ENCODE measurements around the gene IL6ST.

DNA sequence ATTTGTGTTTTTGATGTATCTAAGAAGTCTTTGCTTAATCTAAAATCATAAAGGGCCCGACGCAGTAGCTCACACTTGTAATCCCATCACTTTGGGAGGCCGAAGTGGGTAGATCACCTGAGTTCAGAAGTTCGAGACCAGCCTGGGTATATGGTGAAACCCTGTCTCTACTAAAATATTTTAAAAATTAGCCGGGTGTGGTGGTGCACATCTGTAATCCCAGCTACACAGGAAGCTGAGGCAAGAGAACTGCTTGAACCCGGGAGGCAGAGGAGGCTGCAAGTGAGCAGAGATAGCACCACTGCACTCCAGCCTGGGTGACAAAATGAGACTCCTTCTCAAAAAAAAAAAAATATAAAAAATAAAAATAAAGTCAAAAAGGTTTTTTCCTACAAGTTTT lies 9.6 kb downstream of the IL6ST start:
- TF ChIP-seq, protein P1, sequence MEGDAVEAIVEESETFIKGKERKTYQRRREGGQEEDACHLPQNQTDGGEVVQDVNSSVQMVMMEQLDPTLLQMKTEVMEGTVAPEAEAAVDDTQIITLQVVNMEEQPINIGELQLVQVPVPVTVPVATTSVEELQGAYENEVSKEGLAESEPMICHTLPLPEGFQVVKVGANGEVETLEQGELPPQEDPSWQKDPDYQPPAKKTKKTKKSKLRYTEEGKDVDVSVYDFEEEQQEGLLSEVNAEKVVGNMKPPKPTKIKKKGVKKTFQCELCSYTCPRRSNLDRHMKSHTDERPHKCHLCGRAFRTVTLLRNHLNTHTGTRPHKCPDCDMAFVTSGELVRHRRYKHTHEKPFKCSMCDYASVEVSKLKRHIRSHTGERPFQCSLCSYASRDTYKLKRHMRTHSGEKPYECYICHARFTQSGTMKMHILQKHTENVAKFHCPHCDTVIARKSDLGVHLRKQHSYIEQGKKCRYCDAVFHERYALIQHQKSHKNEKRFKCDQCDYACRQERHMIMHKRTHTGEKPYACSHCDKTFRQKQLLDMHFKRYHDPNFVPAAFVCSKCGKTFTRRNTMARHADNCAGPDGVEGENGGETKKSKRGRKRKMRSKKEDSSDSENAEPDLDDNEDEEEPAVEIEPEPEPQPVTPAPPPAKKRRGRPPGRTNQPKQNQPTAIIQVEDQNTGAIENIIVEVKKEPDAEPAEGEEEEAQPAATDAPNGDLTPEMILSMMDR (IDR thresholded peaks at IDR 0.05; ENCODE audit: low read depth, low read length), result no peak
- TF ChIP-seq EZH2phosphoT487 (IDR thresholded peaks at IDR 0.05; ENCODE audit: low read depth), result no peak
